GM19372 (cell line): ENCODE measurements around the gene FBLN5.

Source experiments
- ATAC-seq: cut with Tn5 transposase; IDR thresholded peaks from one replicate; pipeline ENCODE4 v1.9.1; 2021; ENCODE audit warnings: mild to moderate bottlenecking, low read depth, moderate library complexity; ENCODE audit not compliant: unreplicated experiment

Gene FBLN5

DNA sequence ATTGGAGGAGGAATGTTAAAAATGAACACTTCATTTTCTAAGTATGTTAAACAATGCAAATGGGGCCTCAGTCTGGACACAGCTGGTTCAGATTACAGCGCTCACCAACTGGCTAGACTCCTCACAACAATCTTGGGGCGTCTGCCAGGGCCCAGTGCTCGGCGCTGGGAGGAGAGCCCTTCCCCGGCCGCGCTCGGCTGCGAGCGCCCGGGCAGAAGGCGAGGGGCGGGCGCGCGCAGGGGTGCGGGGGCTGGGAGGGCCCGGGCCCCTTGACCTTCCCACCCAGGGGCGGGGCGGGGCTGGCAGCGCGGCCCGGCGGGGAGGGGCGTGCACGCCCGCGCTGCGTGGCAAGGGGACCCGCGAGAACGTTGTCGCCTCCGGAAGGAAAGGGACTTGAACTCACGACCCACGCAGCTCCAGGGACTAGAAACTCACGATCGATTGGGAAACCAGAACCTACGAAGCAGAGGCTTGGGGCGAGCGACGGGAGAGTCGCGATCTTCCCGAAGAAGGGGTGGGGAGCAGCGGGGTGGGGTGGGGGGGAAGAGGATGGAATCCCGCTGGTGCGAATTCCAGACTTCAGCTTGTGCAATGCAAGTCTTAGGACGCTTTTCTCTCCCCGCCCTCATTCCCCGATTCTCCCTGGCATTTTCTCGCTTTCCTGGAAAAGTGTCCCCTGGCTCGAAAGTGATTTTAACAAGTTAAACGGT lies at the start of gene FBLN5:
Gene FBLN5 (minus strand): TSS at position 220 of the 710 bp plus-strand sequence. CDS start 465 bp downstream, outside the sequence.
- ATAC-seq = no peak

DNA sequence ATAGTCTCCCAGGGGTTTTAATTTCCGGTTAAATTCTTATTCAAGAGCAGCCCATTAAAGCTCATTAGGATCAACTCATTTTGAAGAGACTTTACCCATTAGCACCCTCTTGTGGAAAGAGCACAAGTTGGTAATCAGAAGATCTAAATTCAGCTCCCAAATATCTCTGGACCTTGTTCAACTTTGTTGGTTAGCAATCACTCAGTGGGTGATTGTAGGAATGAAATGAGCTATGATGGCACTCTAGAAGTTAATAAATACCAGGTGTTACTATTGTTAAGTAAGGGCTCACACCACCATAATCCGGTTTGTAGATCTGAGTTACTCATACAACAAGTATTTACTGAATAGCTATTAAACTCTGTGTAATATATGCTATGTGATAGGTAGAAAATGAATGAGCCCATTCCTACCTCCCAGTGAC lies 49.5 kb upstream of the FBLN5 start:
- ATAC-seq = no peak

DNA sequence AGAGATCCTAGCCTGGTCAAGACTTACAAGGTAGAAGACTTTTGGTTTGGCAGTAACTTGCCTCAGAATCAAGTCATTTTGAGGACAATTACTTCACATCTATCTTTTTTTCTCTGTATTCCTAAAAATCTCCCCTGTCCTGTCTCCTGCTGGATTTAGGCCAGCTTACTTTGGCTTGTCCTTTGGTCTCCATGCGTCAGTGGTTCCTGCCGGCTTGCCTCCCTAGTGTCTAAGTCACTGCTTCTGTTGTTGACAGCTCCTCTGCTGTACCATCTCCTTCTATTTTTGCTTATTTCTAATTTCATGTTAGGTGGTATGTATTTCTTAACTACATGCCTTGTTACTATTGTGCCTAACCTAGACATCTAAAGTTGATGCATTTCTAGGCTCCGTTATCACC lies 39.7 kb upstream of the FBLN5 start:
- ATAC-seq = no peak

GRCh38 chr14:91985521-91986255 lies 38.2 kb upstream of the FBLN5 start:
- no peak for ATAC-seq

GRCh38 chr14:91985008-91985407 lies 37.5 kb upstream of the FBLN5 start:
- no peak for ATAC-seq

- no peak for ATAC-seq
Measured at GRCh38 chr14:91983588-91983987, 36.1 kb upstream of the FBLN5 start.

GRCh38 chr14:91980157-91980556 lies 32.7 kb upstream of the FBLN5 start:
- ATAC-seq = no peak

GRCh38 chr14:91977884-91978283 lies 30.4 kb upstream of the FBLN5 start:
- ATAC-seq = no peak

- ATAC-seq = no peak
Measured at GRCh38 chr14:91975763-91976162, 28.3 kb upstream of the FBLN5 start.

DNA sequence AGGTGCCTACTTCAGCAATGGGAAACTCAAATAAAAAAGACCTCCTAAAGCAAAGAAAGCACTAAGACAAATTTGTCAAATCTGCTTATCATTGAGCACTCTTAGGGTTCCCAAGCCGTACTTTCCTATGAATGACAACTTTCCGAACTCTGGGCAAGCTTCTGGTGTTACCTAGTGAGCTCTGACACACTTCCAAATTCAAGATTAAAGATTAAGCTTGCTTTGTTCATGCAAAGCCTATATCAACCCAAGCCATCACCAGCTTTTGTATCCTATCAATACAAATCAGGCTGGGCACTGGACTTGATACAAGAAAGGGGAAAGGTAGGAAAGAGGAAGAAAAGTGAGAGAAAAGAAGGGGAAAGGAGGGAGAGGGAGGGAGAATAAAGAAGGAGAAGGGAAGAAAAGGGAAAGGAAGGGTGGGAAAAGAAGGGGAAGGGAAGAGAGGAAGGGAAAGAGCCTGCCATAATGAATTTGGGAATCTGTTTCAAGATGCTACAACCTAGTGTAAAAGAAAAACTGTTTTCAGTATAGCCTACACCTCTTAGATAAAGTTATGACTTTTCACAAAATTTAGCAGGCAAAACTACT lies 23.8 kb upstream of the FBLN5 start:
- no peak for ATAC-seq

DNA sequence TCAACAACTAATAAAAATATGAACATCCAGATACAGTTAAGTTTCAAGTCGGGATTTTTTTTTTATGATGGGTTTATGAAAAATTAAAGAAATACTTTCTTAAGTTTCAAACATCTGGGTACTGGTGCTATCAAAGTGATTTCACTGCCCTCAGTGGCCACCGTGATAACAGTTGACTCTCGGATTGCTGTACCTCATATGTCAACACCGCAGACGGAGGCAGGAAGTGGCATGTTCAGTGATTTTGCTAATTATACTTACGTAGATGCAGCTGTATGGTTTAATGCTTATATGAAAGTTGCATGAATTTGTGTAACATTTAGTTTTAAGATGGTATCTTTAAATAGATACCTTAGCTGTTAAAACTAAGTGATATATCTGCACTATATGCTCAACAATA lies 20.8 kb upstream of the FBLN5 start:
- ATAC-seq = no peak

DNA sequence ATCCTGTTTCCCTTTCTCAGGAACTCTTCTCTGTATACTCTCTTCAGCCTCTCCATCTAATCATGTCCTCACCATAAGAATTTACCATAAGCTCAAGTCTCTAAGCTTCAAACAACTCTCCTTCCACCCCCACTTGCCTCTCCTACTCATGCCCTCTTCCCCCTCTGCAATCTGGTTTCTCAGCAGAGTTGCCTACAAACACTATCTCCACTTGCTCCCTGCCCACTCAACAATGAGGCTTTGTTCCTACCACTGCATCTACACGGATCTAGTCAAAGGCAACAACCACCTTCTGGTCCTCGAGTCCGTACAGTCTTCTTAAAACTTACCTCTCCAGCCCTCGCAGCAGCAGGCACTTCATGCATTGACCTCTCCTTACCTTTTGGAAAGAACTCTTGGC lies 17.2 kb upstream of the FBLN5 start:
- no peak for ATAC-seq

DNA sequence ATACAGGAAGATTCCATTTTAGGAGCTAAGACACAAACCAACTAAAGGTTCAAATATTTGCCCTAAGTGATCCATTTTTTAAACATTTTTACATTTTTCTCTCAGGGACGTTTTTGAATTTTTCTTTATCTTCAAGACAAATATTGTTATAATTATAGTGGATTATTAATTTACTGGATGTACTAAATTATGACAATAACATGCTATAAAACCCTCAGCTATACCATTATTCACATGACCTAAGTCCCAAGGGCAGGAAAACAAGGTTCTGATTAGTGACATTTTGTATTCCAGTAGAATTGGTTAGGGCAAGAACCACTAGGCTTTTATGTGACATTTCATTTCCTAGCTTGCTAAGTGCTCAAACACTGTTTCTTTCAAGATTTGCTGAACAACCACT lies 16.5 kb upstream of the FBLN5 start:
- no peak for ATAC-seq

DNA sequence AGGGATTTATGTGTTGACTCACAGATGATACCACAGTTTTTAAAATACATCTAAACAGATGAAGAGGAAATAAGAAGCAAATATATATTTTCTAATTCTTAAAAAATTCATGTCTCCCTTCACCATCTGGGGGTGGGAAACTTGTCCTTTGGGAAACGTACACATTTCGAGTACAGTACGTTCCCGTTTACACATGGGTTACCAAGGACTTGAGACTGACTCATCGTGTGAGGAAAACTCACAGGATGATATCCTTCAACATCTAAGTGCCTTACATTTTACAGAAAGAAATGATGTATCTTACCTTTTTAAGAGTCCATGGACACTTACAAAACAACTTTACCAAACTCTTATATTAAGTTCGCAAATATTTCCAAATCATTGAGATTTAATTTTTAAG lies 16.0 kb upstream of the FBLN5 start:
- ATAC-seq = no peak

DNA sequence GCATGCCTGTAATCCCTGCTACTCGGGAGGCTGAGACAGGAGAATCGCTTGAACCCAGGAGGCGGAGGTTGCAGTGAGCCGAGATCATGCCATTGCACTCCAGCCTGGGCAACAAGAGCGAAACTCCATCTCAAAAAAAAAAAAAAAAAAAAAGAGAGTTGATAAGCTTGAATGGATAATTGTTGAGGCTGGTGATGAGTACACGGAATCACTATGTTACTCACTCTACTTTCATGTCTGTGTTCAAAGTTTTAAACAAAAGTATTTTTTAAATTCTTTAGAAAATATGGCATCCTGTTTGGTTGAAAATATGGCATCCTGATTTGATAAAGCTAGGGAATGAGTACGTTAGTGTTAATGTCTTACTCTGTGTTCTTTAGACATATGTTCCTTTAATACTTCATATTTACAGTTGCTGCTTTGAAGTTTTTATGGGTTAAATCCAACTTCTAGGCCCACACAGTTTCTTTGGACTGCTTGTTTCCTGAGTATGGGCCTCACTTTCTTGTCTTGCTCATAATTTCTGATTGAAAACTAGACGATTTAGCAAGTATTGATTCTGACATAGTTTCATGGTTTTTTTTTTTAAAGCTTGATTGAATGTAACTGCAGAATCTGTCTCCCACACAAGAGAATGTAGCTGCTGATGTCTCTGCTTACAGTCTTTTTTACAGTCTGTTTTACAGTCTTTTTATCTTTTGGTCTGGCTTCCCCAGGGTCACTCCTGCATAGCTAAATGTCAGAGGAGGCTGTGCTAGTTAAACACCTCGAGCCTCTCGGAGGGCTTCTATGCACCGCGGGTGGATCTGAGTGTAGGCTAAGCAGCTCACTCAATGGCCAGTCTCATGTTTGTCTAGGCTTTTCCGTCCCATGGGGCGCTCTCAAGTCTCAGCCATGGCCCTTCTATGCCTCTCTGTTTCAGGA lies 14.1 kb upstream of the FBLN5 start:
- no peak for ATAC-seq

- no peak for ATAC-seq
Measured at GRCh38 chr14:91957876-91958313, 10.4 kb upstream of the FBLN5 start.

- no peak for ATAC-seq
Measured at GRCh38 chr14:91956616-91957015, 9.1 kb upstream of the FBLN5 start.

GRCh38 chr14:91955168-91955567 lies 7.7 kb upstream of the FBLN5 start:
- ATAC-seq = no peak

- ATAC-seq = no peak
Measured at GRCh38 chr14:91953170-91953985, 5.9 kb upstream of the FBLN5 start.
